ENCODE data around the gene RBM22. TPM values are rescaled to one million over a fixed set of nuclear protein-coding genes. Genes with fewer than 3 reads are reported as not detected.

RBM22 gene
- polyA plus RNA-seq, 1 of the 3 experiments (the other 2 are of a cell fraction) = 30.7 TPM

DNA sequence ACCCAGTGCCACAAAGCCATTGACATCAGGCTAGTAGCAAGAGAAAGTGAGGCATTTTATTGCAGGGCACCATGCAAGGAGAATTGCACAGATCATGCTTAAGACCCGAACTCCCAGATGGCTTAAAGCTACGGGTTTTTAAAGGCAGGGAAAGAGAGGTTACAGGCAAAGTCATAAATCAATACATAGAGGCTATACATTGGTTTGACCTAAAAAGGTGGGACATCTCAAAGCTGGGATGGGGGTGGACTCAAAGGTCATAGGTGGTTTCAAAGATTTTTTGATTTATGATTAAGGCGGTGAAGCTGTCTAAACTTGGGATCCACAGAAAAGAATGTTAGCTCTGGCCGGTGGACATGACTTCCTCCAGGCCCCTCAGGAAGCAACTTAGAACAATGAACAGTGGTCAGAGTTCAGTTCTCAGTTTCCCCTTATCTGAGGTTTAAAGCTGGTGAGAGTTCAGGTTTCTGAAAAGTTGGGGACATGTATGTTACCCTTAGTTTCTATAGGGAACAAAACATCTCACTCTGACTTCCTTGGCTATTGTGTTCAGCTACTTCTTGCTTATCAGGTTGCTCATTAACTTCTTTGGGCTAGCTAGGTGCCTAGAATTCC is 6.0 kb upstream of the RBM22 start:
- no peak overlapping the region for H2AFZ ChIP-seq (ENCODE audit: low read depth)
- WGBS (ENCODE audit: low lambda C conversion rate) = 96% methylated on average over 4 of the region's 4 CpGs
- H3K4me1 ChIP-seq (ENCODE audit: control insufficient read depth in 1 of 2, insufficient read depth in 2 of 2, low read depth in 1 of 2, low read length in 1 of 2) = no peaks in the 10 kb centered on the region
- ChIA-PET CTCF (interaction anchor here (1.1 to 4.0 kb wide), 2 partner anchors 146 to 162 kb away, joined by 3 to 19 read pairs; no protein-coding TSS in a partner anchor), POLR2A (no interaction called here)
- no peaks in the 10 kb centered on the region for H3K27me3 ChIP-seq (ENCODE audit: insufficient read depth)
- no peaks in the 10 kb centered on the region for H3K79me2 ChIP-seq (ENCODE audit: insufficient read depth)
- peaks cover 35 to 43% of the 10 kb centered on the region in 2 experiments for H3K36me3 ChIP-seq (replicated peaks in 1 of 2; ENCODE audit: control insufficient read depth in 1 of 2, insufficient read depth in 2 of 2, low read length in 1 of 2)
- H3F3A ChIP-seq (replicated peaks; ENCODE audit: insufficient read depth) = peaks cover 32% of the 10 kb centered on the region
- no peak overlapping the region for H3K4me2 ChIP-seq
- H3K4me3 ChIP-seq (ENCODE audit: low read depth in 2 of 2, low read length in 1 of 2) = no peak overlapping the region
- no peaks in the 10 kb centered on the region for H3K9me2 ChIP-seq
- no peaks in the 10 kb centered on the region for H3K9me3 ChIP-seq
- DNase-seq = no peak
- no peaks in the 10 kb centered on the region for H4K20me1 ChIP-seq (ENCODE audit: insufficient read depth)
- no peak overlapping the region for H3K9ac ChIP-seq
- TF ChIP-seq RFX5 (IDR thresholded peaks at IDR 0.05; ENCODE audit: low read length) = no peak
- TF ChIP-seq PBX3 (IDR thresholded peaks at IDR 0.05) = no peak
- TF ChIP-seq, protein P1, sequence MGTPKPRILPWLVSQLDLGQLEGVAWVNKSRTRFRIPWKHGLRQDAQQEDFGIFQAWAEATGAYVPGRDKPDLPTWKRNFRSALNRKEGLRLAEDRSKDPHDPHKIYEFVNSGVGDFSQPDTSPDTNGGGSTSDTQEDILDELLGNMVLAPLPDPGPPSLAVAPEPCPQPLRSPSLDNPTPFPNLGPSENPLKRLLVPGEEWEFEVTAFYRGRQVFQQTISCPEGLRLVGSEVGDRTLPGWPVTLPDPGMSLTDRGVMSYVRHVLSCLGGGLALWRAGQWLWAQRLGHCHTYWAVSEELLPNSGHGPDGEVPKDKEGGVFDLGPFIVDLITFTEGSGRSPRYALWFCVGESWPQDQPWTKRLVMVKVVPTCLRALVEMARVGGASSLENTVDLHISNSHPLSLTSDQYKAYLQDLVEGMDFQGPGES (IDR thresholded peaks at IDR 0.05; ENCODE audit: low read depth, low read length) = no peak
- no peak for TF ChIP-seq NRF1 (IDR thresholded peaks at IDR 0.05; ENCODE audit: low read depth, low read length)
- no peak for TF ChIP-seq GABPA (IDR thresholded peaks at IDR 0.05; ENCODE audit: low read depth)
- TF ChIP-seq ELF1 (IDR thresholded peaks at IDR 0.05) = no peak
- no peak for TF ChIP-seq USF2 (IDR thresholded peaks at IDR 0.05; ENCODE audit: borderline replicate concordance, low read depth, low read length)
- TF ChIP-seq TEAD4 (IDR thresholded peaks at IDR 0.05; ENCODE audit: borderline replicate concordance, insufficient read depth) = no peak
- TF ChIP-seq, protein P2, sequence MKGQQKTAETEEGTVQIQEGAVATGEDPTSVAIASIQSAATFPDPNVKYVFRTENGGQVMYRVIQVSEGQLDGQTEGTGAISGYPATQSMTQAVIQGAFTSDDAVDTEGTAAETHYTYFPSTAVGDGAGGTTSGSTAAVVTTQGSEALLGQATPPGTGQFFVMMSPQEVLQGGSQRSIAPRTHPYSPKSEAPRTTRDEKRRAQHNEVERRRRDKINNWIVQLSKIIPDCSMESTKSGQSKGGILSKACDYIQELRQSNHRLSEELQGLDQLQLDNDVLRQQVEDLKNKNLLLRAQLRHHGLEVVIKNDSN (IDR thresholded peaks at IDR 0.05; ENCODE audit: borderline replicate concordance, low read depth) = no peak
- TF ChIP-seq TCF12 (IDR thresholded peaks at IDR 0.05) = no peak
- no peak for TF ChIP-seq RXRA (IDR thresholded peaks at IDR 0.05; ENCODE audit: borderline replicate concordance, low read depth)
- no peak for TF ChIP-seq RAD21 (IDR thresholded peaks at IDR 0.05; ENCODE audit: low read length)
- no peak for TF ChIP-seq NFIC (IDR thresholded peaks at IDR 0.05; ENCODE audit: borderline replicate concordance)
- no peak for TF ChIP-seq FOSL2 (IDR thresholded peaks at IDR 0.05; ENCODE audit: borderline replicate concordance, low read depth)
- TF ChIP-seq FOXJ3 (CRISPR knock-in tag; IDR thresholded peaks at IDR 0.05) = no peak
- TF ChIP-seq EZH2phosphoT487 (IDR thresholded peaks at IDR 0.05; ENCODE audit: borderline replicate concordance, low read depth) = no peak
- TF ChIP-seq FOXM1 (IDR thresholded peaks at IDR 0.05; ENCODE audit: low read depth) = no peak
- H3K27ac ChIP-seq (ENCODE audit: low read depth in 2 of 2, low read length in 1 of 2) = no peak overlapping the region

Data from SK-N-SH (cell line).